HepG2 (cell line): ENCODE data around the gene ARID3C. TPM values are rescaled to one million over a fixed set of nuclear protein-coding genes. Genes with fewer than 3 reads are reported as not detected.

Experiments used
- ATAC-seq: fragments of 200-7000 bp; cut with Tn5 transposase; 3 replicates; pipeline ENCODE4 v1.9.1; 2020; ENCODE audit warnings: mild to moderate bottlenecking, moderate library complexity
- BruUV-seq: library from RNA; stranded (reverse); fragments of 400-500 nt; replicated peaks from 2 replicates; lab custom pipeline; 2021; lab: Mats Ljungman, UMichigan
- CTCF ChIA-PET: fragments of 300-600 bp; formaldehyde crosslinking; extraction: SDS; loops from one replicate; lab custom pipeline; 2021; ENCODE audit warnings: low total read pairs, inconsistent platforms, low intra/inter-chr PET ratio; lab: Yijun Ruan, JAX
- POLR2A ChIA-PET: fragments of 350-600 bp; sonication (Branson Sonifier 250); formaldehyde crosslinking; loops from one replicate; lab custom pipeline; 2020; ENCODE audit warnings: antibody characterized with exemption, inconsistent platforms; lab: Yijun Ruan, JAX
- DNase-seq: peaks from one replicate; pipeline ENCODE4 v3.0.0-alpha.2; 2015; ENCODE audit warnings: low spot score
- FAIRE-seq: peaks from 3 replicates; lab custom pipeline; 2011; peaks lifted over from hg19 to GRCh38; lab: Jason Lieb, UNC
- H2AFZ ChIP-seq: one replicate; pipeline ENCODE4 v1.6.1; 2011; ENCODE audit warnings: low read length, inconsistent platforms
- H3K27ac ChIP-seq: fragments of 300-600 bp; 3 replicates; pipeline ENCODE4 v1.8.0; 2011; ENCODE audit warnings: mixed run types, mild to moderate bottlenecking, mixed read lengths, low read length, inconsistent platforms; ENCODE audit not compliant: insufficient read depth; ENCODE audit errors: extremely low read length
- H3K27me3 ChIP-seq, 2 experiments: fragments of 200-600 bp in 1 of 2; 2 replicates in 1 of 2; 3 replicates in 1 of 2; pipeline versions ENCODE4 v1.6.0 to v1.8.0; 2011; ENCODE audit warnings: low read length in 2 of 2, mild to moderate bottlenecking in 2 of 2, moderate library complexity in 2 of 2, inconsistent platforms in 1 of 2; ENCODE audit not compliant: insufficient read depth in 2 of 2, control insufficient read depth in 1 of 2
- H3K36me3 ChIP-seq, 2 experiments: fragments of 200-600 bp in 1 of 2; replicated peaks in 1 of 2; 2 replicates in 1 of 2; 3 replicates in 1 of 2; pipeline versions ENCODE4 v1.5.1 to v1.8.0; 2011; ENCODE audit warnings: low read length in 2 of 2, inconsistent platforms in 1 of 2; ENCODE audit not compliant: insufficient read depth in 2 of 2, control insufficient read depth in 1 of 2
- H3K4me1 ChIP-seq: 2 replicates; pipeline ENCODE4 v1.5.1; 2012; ENCODE audit warnings: low read length, inconsistent platforms; ENCODE audit not compliant: insufficient read depth
- H3K4me2 ChIP-seq: 2 replicates; pipeline ENCODE4 v1.6.0; 2011; ENCODE audit warnings: low read depth, low read length, inconsistent platforms
- H3K4me3 ChIP-seq, 3 experiments: fragments of 200-600 bp in 1 of 3; sonication (generic), shearing (Covaris generic) in 1 of 3; replicated peaks in 1 of 3; 2 replicates each; pipeline ENCODE4 v1.5.1; 2011 to 2016; ENCODE audit warnings: low read length in 3 of 3, inconsistent platforms in 2 of 3, low read depth in 2 of 3, mild to moderate bottlenecking in 2 of 3, control low read depth in 1 of 3, mixed read lengths in 1 of 3; ENCODE audit not compliant: insufficient read depth in 1 of 3
- H3K79me2 ChIP-seq: one replicate; pipeline ENCODE4 v1.6.1; 2011; ENCODE audit warnings: low read length, inconsistent platforms; ENCODE audit not compliant: insufficient read depth
- H3K9ac ChIP-seq: 2 replicates; pipeline ENCODE4 v1.6.0; 2011; ENCODE audit warnings: mild to moderate bottlenecking, low read depth, low read length, inconsistent platforms; ENCODE audit not compliant: insufficient read depth
- H3K9me3 ChIP-seq: 2 replicates; pipeline ENCODE4 v1.5.1; 2012; ENCODE audit warnings: mild to moderate bottlenecking, low read length
- H4K20me1 ChIP-seq: 2 replicates; pipeline ENCODE4 v1.6.0; 2011; ENCODE audit warnings: inconsistent platforms, mild to moderate bottlenecking, low read length, moderate library complexity; ENCODE audit not compliant: insufficient read depth
- ASH2L ChIP-seq: fragments of 300-600, 200-600 bp; sonication (generic); IDR thresholded peaks from 2 replicates; pipeline ENCODE4 v1.7.0; 2017; ENCODE audit warnings: low read depth, mild to moderate bottlenecking, moderate library complexity, mixed read lengths, low read length; ENCODE audit not compliant: insufficient read length
- CCDC6 ChIP-seq: sonication (generic); formaldehyde crosslinking; IDR thresholded peaks from 2 replicates; pipeline ENCODE4 v1.8.1; 2022; ENCODE audit warnings: mild to moderate bottlenecking, missing genetic modification reagents, moderate library complexity
- DMAP1 ChIP-seq: IDR thresholded peaks from 2 replicates; pipeline ENCODE4 v1.6.1; 2016
- ESRRA ChIP-seq: sonication (generic); formaldehyde crosslinking; IDR thresholded peaks from 2 replicates; pipeline ENCODE4 v1.5.1; 2020; ENCODE audit warnings: mild to moderate bottlenecking, low read depth, missing genetic modification reagents
- FOXA1 ChIP-seq, 2 experiments: fragments of 450-650 bp in 1 of 2; sonication (generic) in 1 of 2; formaldehyde crosslinking in 1 of 2; IDR thresholded peaks; 2 replicates each; pipeline versions ENCODE4 v1.4.0 to v1.6.1; 2016 to 2020; ENCODE audit warnings: missing genetic modification reagents in 1 of 2
- MYC ChIP-seq: sonication (generic); formaldehyde crosslinking; IDR thresholded peaks from 2 replicates; pipeline ENCODE4 v1.9.0; 2021; ENCODE audit warnings: missing genetic modification reagents, borderline replicate concordance
- PITX1 ChIP-seq: sonication (generic); formaldehyde crosslinking; IDR thresholded peaks from 2 replicates; pipeline ENCODE4 v1.5.1; 2020; ENCODE audit warnings: mild to moderate bottlenecking, missing genetic modification reagents
- POLR2AphosphoS2 ChIP-seq: IDR thresholded peaks from 2 replicates; pipeline ENCODE4 v1.6.1; 2011; ENCODE audit warnings: low read depth, low read length, improper control_type of control experiment
- SOX6 ChIP-seq, 2 experiments: fragments of 450-650 bp in 1 of 2; sonication (generic) in 1 of 2; formaldehyde crosslinking in 1 of 2; IDR thresholded peaks; 2 replicates each; pipeline versions ENCODE4 v1.4.0 to v1.6.1; 2017 to 2020; ENCODE audit warnings: antibody characterized with exemption in 1 of 2, mild to moderate bottlenecking in 1 of 2, missing genetic modification reagents in 1 of 2
- ZNF260 ChIP-seq: sonication (generic); formaldehyde crosslinking; IDR thresholded peaks from 2 replicates; pipeline ENCODE4 v1.4.0; 2020; ENCODE audit warnings: missing genetic modification reagents, low read depth, mild to moderate bottlenecking, borderline replicate concordance
- ZNF282 ChIP-seq: fragments of 450-650 bp; IDR thresholded peaks from 2 replicates; pipeline ENCODE4 v1.6.1; 2018; ENCODE audit not compliant: partially characterized antibody
- ZNF546 ChIP-seq: sonication (generic); formaldehyde crosslinking; conservative IDR thresholded peaks from 2 replicates; pipeline ENCODE4 v1.8.1; 2023; ENCODE audit warnings: mild to moderate bottlenecking, missing genetic modification reagents
- ZNF557 ChIP-seq: sonication (generic); formaldehyde crosslinking; IDR thresholded peaks from 2 replicates; pipeline ENCODE4 v1.4.0; 2020; ENCODE audit warnings: missing genetic modification reagents
- ZNF75D ChIP-seq: sonication (generic); formaldehyde crosslinking; IDR thresholded peaks from 2 replicates; pipeline ENCODE4 v1.8.1; 2023; ENCODE audit warnings: missing genetic modification reagents, mild to moderate bottlenecking, borderline replicate concordance
- ZNF792 ChIP-seq: IDR thresholded peaks from 2 replicates; pipeline ENCODE4 v1.6.1; 2016
- ZSCAN21 ChIP-seq: sonication (generic); formaldehyde crosslinking; IDR thresholded peaks from 2 replicates; pipeline ENCODE4 v1.8.0; 2022; ENCODE audit warnings: mild to moderate bottlenecking, missing genetic modification reagents, moderate library complexity, borderline replicate concordance
- WGBS: methylation state at CpG from one replicate; pipeline ENCODE4 v1.1.6; 2017; ENCODE audit warnings: low lambda C conversion rate; 5-methylcytosine and 5-hydroxymethylcytosine counted together
- in situ Hi-C: cut with HindIII; loops from 2 replicates; pipeline ENCODE4 v1.10.0; 2017; ENCODE audit warnings: low pct_unique_long_range_greater_than_20kb; ENCODE audit not compliant: extremely low pct_ligation_motif_present
- intact Hi-C: fragments of 100-400 bp; cut with micrococcal nuclease; formaldehyde crosslinking; loops from one replicate; pipeline ENCODE4 v1.10.0; 2022; ENCODE audit not compliant: unreplicated experiment
- polyA plus RNA-seq, 8 experiments: library from polyadenylated mRNA; depleted of rRNA in 3 of 8; stranded (reverse) in 7 of 8; unstranded in 1 of 8; fragments of >200 nt; fragmentation: Illumina TruSeq in 4 of 8; extraction: Trizol in 4 of 8; gene quantifications; 2 replicates each; pipeline versions ENCODE4 v1.2.1 to v1.2.3, GENCODE V29; 2011 to 2016; ENCODE audit warnings: low read depth in 4 of 8, missing spikeins in 1 of 8, mixed read lengths in 1 of 8; ENCODE audit not compliant: insufficient read depth in 1 of 8
- total RNA-seq, 5 experiments: library from RNA; depleted of rRNA; stranded (reverse); fragments of >200 nt; fragmentation: Illumina TruSeq; extraction: Trizol; gene quantifications; 2 replicates each; pipeline ENCODE4 v1.2.3, GENCODE V29; 2016; ENCODE audit warnings: low read depth in 1 of 5
- TF ChIP-seq, protein P1 (sequence below): sonication (generic); formaldehyde crosslinking; IDR thresholded peaks from 2 replicates; pipeline ENCODE4 v1.5.0; 2020; ENCODE audit warnings: missing genetic modification reagents, mild to moderate bottlenecking, borderline replicate concordance
- TF ChIP-seq, protein P2 (sequence below): sonication (generic); formaldehyde crosslinking; IDR thresholded peaks from 2 replicates; pipeline ENCODE4 v1.5.0; 2020; ENCODE audit warnings: missing genetic modification reagents

Gene ARID3C
- total and polyA plus RNA-seq, 2 of the 13 experiments (the other 11 are each of a cell fraction or from before 2014, with no cell fraction given), result not detected

GRCh38 chr9:34644766-34645314 lies 16.0 kb upstream of the ARID3C start (continued):
- no peak for TF ChIP-seq ZNF75D
- TF ChIP-seq SOX6 (IDR thresholded peaks at IDR 0.05), result no peak
- peak; percentile 59 for TF ChIP-seq SOX6 (CRISPR knock-in tag; IDR thresholded peaks at IDR 0.05)
- TF ChIP-seq ZSCAN21 (CRISPR knock-in tag), result no peak
- TF ChIP-seq CCDC6 (CRISPR knock-in tag), result peak; percentile 57; the same call in 1 of the 2 replicates
- no peak for TF ChIP-seq ZNF546 (CRISPR knock-in tag)
- no peak for TF ChIP-seq POLR2AphosphoS2
- no peak for TF ChIP-seq ZNF282
- TF ChIP-seq ASH2L, result peak; percentile 76
- TF ChIP-seq, all 625 proteins: peak for 130

DNA sequence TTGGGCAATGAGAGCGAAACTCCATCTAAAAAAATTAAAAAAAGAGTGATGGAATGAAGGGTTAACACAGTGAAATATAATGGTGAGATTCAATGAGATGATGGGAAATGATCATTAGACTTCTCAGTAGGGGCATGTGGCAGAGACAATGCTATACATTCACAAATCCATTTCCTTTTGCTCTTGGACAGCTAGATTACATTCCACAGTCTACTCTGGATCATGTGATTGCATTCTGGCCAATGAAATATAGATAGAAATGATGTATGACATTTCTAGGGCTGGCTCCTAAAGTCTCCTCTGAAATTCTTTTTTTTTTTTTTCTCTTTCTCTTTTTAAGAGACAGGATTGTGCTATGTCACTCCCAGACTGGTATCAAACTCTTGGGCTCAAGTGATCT lies 13.8 kb upstream of the ARID3C start:
- H3K4me3 ChIP-seq, result no peak overlapping the region
- H3K9me3 ChIP-seq, result no peaks in the 10 kb centered on the region
- no peak for FAIRE-seq
- H3K27me3 ChIP-seq, result no peaks in the 10 kb centered on the region; a peak in 1 of 5 replicates
- intact Hi-C loops (no loop called here), in situ Hi-C loops (no loop called here)
- ATAC-seq, result no peak
- H4K20me1 ChIP-seq, result no peaks in the 10 kb centered on the region
- no peak overlapping the region for H2AFZ ChIP-seq
- no peak overlapping the region for H3K9ac ChIP-seq
- no peak overlapping the region for H3K4me2 ChIP-seq
- WGBS, result 100% methylated on average over 1 of the region's 1 CpG
- no peak for TF ChIP-seq ZNF792
- TF ChIP-seq FOXA1 (IDR thresholded peaks at IDR 0.05), result no peak
- no peak for TF ChIP-seq FOXA1 (CRISPR knock-in tag; IDR thresholded peaks at IDR 0.05)
- TF ChIP-seq, protein P1, sequence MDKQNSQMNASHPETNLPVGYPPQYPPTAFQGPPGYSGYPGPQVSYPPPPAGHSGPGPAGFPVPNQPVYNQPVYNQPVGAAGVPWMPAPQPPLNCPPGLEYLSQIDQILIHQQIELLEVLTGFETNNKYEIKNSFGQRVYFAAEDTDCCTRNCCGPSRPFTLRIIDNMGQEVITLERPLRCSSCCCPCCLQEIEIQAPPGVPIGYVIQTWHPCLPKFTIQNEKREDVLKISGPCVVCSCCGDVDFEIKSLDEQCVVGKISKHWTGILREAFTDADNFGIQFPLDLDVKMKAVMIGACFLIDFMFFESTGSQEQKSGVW (CRISPR knock-in tag), result no peak
- TF ChIP-seq ZNF260 (CRISPR knock-in tag), result no peak
- no peak for TF ChIP-seq DMAP1
- no peak for TF ChIP-seq ZNF557 (CRISPR knock-in tag)
- TF ChIP-seq ESRRA (CRISPR knock-in tag), result no peak
- TF ChIP-seq PITX1, result no peak
- TF ChIP-seq, protein P2, sequence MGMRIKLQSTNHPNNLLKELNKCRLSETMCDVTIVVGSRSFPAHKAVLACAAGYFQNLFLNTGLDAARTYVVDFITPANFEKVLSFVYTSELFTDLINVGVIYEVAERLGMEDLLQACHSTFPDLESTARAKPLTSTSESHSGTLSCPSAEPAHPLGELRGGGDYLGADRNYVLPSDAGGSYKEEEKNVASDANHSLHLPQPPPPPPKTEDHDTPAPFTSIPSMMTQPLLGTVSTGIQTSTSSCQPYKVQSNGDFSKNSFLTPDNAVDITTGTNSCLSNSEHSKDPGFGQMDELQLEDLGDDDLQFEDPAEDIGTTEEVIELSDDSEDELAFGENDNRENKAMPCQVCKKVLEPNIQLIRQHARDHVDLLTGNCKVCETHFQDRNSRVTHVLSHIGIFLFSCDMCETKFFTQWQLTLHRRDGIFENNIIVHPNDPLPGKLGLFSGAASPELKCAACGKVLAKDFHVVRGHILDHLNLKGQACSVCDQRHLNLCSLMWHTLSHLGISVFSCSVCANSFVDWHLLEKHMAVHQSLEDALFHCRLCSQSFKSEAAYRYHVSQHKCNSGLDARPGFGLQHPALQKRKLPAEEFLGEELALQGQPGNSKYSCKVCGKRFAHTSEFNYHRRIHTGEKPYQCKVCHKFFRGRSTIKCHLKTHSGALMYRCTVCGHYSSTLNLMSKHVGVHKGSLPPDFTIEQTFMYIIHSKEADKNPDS (CRISPR knock-in tag), result no peak
- TF ChIP-seq MYC (CRISPR knock-in tag), result no peak
- no TSS peak for BruUV-seq
- CTCF ChIA-PET, result no interaction called here
- peak overlapping the region; percentile 50 for H3K27ac ChIP-seq
- POLR2A ChIA-PET, result interaction anchor here (1.0 to 1.2 kb wide), 2 partner anchors 9 kb away, joined by 3 to 6 read pairs; partner anchors contain the start of gene IL11RA
- H3K4me1 ChIP-seq, result peaks cover 69% of the 10 kb centered on the region
- H3K36me3 ChIP-seq, result no peaks in the 10 kb centered on the region
- no peak for DNase-seq
- peaks cover 6% of the 10 kb centered on the region for H3K79me2 ChIP-seq
